Caki2 (cell line): ENCODE results near the gene RNF126. TPM values are rescaled to one million over a fixed set of nuclear protein-coding genes. Genes with fewer than 3 reads are reported as not detected.
"Not testable (repeated sequence)": the region's sequence is repeated elsewhere in the genome, so short reads cannot be mapped to it uniquely, and the experiment has no call there.

ENCODE experiments used
- DNase-seq: peaks from one replicate; pipeline ENCODE4 v3.0.0-alpha.2; 2015; ENCODE audit warnings: low read depth
- in situ Hi-C: cut with HindIII; loops from 2 replicates; pipeline ENCODE4 v1.10.0; 2016; ENCODE audit warnings: low sequenced_read_pairs, low pct_unique_long_range_greater_than_20kb, mixed read lengths
- total RNA-seq: library from RNA; depleted of rRNA; stranded (reverse); fragments of >200 nt; shearing (Covaris generic); gene quantifications from 2 replicates; pipeline ENCODE4 v1.2.3, GENCODE V29; 2014; ENCODE audit warnings: low replicate concordance

Gene RNF126
- total RNA-seq, 1 experiment from 2014 or later = 21.3 TPM

- in situ Hi-C loops = no loop called here
- no peak for DNase-seq
Observed at GRCh38 chr19:640161-640558, 22.9 kb downstream of the RNF126 start.

GRCh38 chr19:639253-640160, 23.5 kb downstream of the RNF126 start, which contains the start of gene FGF22:
TSS of gene FGF22 (plus strand) at chr19:639879. CDS start at chr19:639926, 47 bp downstream.
- in situ Hi-C loops = no loop called here
- DNase-seq = peak; percentile 64

GRCh38 chr19:638906-639252, 24.1 kb downstream of the RNF126 start:
- in situ Hi-C loops = no loop called here

GRCh38 chr19:634975-635652, 27.9 kb downstream of the RNF126 start:
- in situ Hi-C loops = no loop called here

More at GRCh38 chr19:638906-639252, 24.1 kb downstream of the RNF126 start:
- DNase-seq = no peak

GRCh38 chr19:633786-634639, 29.0 kb downstream of the RNF126 start:
- no peak for DNase-seq
- in situ Hi-C loops = no loop called here

More at GRCh38 chr19:634975-635652, 27.9 kb downstream of the RNF126 start:
- no peak for DNase-seq

GRCh38 chr19:633068-633785, 29.8 kb downstream of the RNF126 start, which contains the start of gene POLRMT:
TSS of gene POLRMT (minus strand) at chr19:633537. CDS start at chr19:633512, 25 bp downstream.
- peak; percentile 92 for DNase-seq
- in situ Hi-C loops = no loop called here

GRCh38 chr19:632579-633067, 30.4 kb downstream of the RNF126 start:
- DNase-seq = peak; percentile 50
- in situ Hi-C loops = no loop called here

GRCh38 chr19:629961-630714, 32.9 kb downstream of the RNF126 start:
- in situ Hi-C loops = no loop called here
- DNase-seq = no peak

GRCh38 chr19:629515-629914, 33.5 kb downstream of the RNF126 start:
- DNase-seq, in situ Hi-C loops: not testable (repeated sequence)

- in situ Hi-C loops = no loop called here
- DNase-seq = no peak
Observed at GRCh38 chr19:628168-628567, 34.8 kb downstream of the RNF126 start.

- in situ Hi-C loops, DNase-seq: not testable (repeated sequence)
Observed at GRCh38 chr19:626566-626965, 36.4 kb downstream of the RNF126 start.

- in situ Hi-C loops = no loop called here
Observed at GRCh38 chr19:625257-625656, 37.8 kb downstream of the RNF126 start.

GRCh38 chr19:624433-625109, 38.4 kb downstream of the RNF126 start:
- in situ Hi-C loops = no loop called here
- no peak for DNase-seq

More at GRCh38 chr19:625257-625656, 37.8 kb downstream of the RNF126 start:
- DNase-seq = no peak

- in situ Hi-C loops = no loop called here
- DNase-seq = peak; percentile 77
Observed at GRCh38 chr19:623974-624373, 39.0 kb downstream of the RNF126 start.

GRCh38 chr19:623175-623916, 39.7 kb downstream of the RNF126 start:
- in situ Hi-C loops = no loop called here
- DNase-seq = no peak

GRCh38 chr19:622666-623065, 40.3 kb downstream of the RNF126 start:
- in situ Hi-C loops = no loop called here
- no peak for DNase-seq
